22Rv1 (cell line): ENCODE measurements around the gene TEX19.

Source experiments
- ZFX ChIP-seq: fragments of 450-650 bp; IDR thresholded peaks from 2 replicates; pipeline ENCODE4 v1.6.1; 2017; ENCODE audit warnings: antibody characterized with exemption, borderline replicate concordance
- TF ChIP-seq, protein P1 (sequence below): fragments of 450-650 bp; IDR thresholded peaks from 2 replicates; pipeline ENCODE4 v1.5.1; 2017; ENCODE audit warnings: mild to moderate bottlenecking

DNA sequence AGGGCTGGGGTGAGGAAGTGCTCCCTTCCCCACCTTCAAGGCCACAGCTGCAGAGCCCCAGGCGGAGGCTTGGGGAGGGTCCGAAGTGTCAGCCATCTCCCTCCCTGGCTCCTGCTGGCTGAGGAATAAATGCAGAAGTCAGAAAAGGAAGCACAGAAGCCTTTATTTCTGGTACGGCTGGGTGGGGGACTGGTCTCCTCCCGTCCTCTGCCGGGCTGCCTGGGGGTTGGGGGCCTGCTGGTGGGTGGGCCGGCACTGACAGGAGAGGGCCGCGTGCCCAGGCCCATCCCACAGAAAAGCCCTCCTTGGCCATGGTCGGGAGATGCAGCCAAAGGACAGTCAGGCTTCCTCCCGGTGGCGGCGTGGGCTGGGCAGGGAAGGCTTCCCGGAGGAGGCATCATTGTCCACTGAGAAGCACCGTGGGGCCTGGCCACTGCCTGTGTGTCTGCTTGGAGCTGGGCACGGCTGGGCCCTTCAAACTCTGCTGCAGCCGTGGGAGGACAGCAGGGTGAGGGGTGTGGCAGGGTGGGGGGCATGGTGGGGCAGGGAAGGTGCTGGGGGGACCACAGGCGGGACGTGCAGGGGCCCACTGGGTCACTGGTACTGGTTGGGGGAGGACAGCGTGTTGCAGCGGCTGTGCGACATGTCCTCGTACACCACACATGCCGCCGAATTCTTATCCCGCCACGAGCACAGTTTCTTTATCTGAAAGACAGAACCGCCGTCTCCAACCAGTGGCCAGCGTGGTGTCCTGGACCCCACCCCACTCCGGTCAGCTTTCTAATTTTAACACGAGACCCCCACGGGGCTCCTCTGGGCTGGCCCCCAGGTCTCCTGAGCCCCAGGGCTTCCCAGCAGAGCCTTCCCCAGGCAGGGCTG is 44.1 kb upstream of the TEX19 start:
- TF ChIP-seq, protein P1, sequence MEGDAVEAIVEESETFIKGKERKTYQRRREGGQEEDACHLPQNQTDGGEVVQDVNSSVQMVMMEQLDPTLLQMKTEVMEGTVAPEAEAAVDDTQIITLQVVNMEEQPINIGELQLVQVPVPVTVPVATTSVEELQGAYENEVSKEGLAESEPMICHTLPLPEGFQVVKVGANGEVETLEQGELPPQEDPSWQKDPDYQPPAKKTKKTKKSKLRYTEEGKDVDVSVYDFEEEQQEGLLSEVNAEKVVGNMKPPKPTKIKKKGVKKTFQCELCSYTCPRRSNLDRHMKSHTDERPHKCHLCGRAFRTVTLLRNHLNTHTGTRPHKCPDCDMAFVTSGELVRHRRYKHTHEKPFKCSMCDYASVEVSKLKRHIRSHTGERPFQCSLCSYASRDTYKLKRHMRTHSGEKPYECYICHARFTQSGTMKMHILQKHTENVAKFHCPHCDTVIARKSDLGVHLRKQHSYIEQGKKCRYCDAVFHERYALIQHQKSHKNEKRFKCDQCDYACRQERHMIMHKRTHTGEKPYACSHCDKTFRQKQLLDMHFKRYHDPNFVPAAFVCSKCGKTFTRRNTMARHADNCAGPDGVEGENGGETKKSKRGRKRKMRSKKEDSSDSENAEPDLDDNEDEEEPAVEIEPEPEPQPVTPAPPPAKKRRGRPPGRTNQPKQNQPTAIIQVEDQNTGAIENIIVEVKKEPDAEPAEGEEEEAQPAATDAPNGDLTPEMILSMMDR, result no peak
- no peak for TF ChIP-seq ZFX
